GM12873 (cell line): ENCODE data around the gene BRME1.
A peak's percentile ranks its signal among the peaks of the same experiment; 100 is the strongest.

ENCODE experiments used
- TF ChIP-seq, protein P1 (sequence below): IDR thresholded peaks from 2 replicates; pipeline ENCODE4 v1.5.1; 2012; ENCODE audit warnings: low read depth, mild to moderate bottlenecking, moderate library complexity, low read length, control low read depth; ENCODE audit not compliant: insufficient read depth; ENCODE audit errors: missing control alignments

Gene BRME1

DNA sequence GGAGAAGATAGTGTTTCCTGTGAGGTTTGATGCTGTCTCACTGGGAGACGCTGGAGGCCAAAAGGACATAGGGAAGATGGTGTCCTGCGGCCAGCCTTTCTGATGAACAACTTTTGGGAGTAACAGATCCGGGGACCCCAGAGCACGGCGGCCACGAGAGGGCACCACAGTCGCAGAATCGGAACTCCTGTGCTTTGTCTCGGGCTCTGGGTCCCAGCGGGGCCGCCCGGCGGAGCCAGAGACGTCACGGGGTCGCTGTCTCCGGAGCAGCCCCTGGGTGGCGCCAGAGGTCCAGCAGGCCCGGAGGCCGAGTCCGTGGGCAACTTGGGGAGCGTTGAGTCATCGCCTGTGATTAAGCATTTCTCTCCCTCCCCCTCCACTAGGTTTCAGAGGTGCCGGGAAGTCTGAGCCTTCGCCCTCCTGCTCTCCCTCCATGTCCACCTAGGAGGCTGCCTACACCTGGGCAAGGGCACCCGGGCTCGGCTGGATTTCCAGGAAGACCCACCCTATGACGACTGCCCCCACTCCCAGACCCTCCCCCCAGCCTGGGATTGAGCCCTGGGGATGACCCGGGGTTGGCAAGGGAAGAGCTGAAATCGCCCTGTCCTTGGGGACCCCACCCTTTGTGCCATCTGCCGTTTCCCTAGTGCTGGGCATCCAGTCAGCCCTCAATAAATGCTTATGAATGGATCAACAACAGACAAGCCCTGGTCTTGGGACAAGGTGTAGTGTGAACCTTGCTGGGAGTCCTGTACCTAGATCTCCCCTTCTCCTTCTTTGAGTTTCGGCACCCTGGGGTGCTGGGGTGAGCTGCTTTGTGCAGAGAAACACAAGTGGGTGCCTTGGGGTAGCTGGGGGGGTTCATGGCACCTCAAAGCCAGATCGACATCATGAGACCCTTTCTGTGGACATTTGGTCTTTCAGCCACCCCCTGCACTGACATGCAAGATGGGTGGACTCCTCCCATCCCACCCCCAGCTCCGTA lies 25.6 kb downstream of the BRME1 start:
- TF ChIP-seq, protein P1, sequence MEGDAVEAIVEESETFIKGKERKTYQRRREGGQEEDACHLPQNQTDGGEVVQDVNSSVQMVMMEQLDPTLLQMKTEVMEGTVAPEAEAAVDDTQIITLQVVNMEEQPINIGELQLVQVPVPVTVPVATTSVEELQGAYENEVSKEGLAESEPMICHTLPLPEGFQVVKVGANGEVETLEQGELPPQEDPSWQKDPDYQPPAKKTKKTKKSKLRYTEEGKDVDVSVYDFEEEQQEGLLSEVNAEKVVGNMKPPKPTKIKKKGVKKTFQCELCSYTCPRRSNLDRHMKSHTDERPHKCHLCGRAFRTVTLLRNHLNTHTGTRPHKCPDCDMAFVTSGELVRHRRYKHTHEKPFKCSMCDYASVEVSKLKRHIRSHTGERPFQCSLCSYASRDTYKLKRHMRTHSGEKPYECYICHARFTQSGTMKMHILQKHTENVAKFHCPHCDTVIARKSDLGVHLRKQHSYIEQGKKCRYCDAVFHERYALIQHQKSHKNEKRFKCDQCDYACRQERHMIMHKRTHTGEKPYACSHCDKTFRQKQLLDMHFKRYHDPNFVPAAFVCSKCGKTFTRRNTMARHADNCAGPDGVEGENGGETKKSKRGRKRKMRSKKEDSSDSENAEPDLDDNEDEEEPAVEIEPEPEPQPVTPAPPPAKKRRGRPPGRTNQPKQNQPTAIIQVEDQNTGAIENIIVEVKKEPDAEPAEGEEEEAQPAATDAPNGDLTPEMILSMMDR, result peak; percentile 99

DNA sequence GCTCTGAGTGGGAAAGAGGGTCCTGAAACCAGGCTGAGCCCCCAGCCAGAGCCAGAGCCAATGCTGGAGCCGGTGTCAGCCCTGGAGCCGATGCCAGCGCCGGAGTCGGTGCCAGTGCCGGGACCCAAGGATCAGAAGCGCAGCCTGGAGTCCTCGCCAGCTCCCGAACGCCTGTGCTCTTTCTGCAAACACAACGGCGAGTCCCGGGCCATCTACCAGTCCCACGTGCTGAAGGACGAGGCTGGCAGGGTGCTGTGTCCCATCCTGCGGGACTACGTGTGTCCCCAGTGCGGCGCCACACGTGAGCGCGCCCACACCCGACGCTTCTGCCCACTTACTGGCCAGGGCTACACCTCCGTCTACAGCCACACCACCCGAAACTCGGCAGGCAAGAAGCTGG lies 28.6 kb downstream of the BRME1 start:
- TF ChIP-seq, protein P1, result no peak

DNA sequence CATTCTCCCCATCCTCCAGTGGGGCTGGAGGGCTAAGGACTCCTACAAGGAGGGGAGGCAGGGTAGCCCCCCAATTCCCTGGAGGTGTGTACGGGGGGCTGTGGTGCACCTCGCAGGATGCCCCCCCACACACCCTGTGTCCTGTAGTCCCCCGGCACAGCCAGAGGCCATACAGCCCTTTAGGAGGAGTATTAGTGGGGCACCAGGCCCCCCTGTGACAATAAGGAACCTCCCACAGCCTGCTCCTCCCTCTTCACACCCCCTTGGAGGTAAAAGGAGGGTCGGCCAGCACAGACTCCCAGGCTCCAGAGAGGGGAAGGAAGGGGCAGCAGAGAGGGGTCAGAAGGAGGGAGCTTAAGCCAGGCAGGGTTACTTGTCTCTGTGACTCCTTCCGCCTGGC lies 29.1 kb downstream of the BRME1 start, which contains the start of gene NANOS3:
Gene NANOS3 (plus strand): TSS at position 301 of the 400 bp plus-strand sequence. CDS start 115 bp downstream, outside the sequence.
- TF ChIP-seq, protein P1, result no peak

DNA sequence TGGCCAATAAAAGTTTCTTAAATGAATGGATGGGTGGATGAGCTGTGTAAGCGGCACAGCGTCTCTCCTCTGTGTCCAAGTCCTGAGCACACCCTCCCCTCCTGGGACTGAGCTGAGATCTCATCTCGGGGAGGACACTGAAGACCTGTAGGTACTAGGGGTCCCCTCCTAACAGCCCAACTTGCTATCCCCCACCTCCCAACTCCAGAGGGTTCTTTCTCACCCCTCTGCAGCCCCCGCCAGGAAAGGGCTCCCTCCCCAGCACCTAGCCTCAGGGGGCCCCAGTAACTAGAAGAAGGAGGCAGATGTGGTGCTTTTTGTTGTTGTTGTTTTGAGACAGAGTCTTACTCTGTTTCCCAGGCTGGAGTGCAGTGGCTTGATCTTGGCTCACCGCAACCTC lies 30.1 kb downstream of the BRME1 start:
- TF ChIP-seq, protein P1, result no peak

DNA sequence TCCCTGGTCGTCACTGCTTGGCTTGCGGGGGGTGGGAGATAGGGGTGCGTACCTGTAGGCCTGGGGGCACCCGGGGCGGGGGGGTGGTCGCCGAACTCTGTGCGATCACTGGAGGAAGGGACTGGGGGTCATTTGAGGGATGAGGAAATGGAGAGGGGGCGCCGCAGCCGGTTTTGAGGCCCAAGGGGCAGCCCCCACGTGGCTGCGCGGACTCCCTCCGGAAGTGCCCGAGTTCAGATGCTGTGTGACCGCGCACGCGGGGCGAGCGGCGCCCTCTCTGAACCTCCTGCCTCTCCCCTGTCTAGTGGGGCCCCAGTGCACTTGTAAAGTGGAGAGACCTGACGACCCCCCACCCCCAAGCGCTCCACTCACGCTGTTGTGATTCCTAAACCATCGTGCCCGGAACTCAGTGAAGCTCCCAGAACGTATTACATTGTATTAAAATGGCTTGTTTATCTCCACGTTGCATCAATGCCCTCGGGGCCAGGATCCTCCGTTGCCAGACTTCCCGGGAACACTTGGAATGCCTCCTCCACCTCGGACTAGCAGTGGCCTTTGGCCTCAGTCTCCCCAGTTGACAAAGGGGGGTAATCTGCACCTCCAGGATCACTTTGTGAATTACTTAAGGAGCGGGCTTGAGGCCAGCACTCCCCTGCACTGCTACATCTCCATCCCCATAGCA lies 31.9 kb downstream of the BRME1 start:
- TF ChIP-seq, protein P1, result no peak

DNA sequence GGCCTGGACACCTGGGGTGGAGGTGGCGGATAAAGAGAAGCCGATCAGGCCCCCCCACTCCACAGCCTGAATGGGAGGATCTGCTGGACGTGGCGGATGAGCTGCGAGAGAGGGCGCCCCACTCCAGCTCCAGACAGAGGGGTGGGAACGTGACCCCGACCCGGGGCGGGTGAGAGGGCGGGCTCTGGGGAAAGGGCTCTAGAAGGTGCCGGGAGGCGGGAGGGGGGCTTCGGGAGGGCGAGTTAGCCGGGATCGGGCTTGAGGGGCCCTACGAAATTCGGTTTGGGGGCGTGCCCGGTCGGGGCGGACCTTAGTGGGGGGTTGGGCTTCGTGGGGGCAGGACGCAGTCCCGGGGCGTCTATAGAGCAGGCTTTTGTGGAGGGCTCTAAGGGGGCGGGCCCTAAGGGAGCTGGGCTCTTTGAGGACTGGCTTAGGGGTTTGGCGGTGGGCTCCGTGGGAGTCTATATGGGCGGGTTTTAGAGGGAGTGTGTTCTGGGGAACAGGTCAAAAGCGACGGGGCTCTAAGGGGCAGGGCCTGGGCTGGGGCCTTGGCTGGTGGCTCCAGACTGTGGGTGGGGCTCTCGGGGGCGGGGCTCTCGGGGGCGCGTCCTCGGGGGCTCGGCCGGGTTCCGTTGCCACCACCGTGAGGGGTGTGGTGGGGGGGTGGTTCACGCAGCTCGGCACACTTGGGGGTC lies 33.1 kb downstream of the BRME1 start:
- TF ChIP-seq, protein P1, result no peak

DNA sequence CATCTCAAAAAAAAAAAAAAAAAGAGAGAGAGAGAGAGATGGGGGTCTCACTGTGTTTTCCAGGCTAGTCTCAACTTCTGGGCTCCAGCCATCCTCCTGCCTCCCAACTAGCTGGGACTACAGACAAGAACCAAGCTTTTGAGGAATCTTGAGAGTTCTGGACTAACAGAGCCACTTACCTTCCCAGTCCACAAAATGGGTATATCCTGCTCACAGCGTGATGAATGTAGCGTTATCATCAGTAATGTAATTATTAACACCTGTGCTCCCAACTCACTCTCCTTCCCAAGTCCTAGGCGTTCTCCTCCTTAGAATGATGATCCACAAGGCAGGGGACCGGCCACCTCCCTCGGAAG lies 33.6 kb downstream of the BRME1 start:
- TF ChIP-seq, protein P1, result no peak
